Esophagus muscularis mucosa (tissue), 4 donors: ENCODE results near the gene TFF1. TPM values are rescaled to one million over a fixed set of nuclear protein-coding genes. Genes with fewer than 3 reads are reported as not detected.

ENCODE experiments used
- DNase-seq: peaks from one replicate; pipeline ENCODE4 v3.0.0-alpha.2; 2017; ENCODE audit errors: extremely low spot score
- H3K27ac ChIP-seq, 4 donors: fragments of 200-600 bp; sonication (generic); replicated peaks in 1 of 4; 1 replicate in 3 of 4; 2 replicates in 1 of 4; pipeline ENCODE4 v1.5.1; 2016 to 2019; ENCODE audit warnings: mild to moderate bottlenecking in 1 of 4
- H3K27me3 ChIP-seq, 4 donors: fragments of 200-600 bp; sonication (generic); one replicate each; pipeline versions ENCODE4 v1.5.1 to v1.6.0; 2016 to 2019
- H3K36me3 ChIP-seq, 4 donors: fragments of 200-600 bp; sonication (generic); one replicate each; pipeline ENCODE4 v1.5.1; 2016 to 2019
- H3K4me1 ChIP-seq, 4 donors: fragments of 200-600 bp; sonication (generic); one replicate each; pipeline ENCODE4 v1.5.1; 2016 to 2019
- H3K4me3 ChIP-seq, 4 donors: fragments of 200-600 bp; sonication (generic); 1 replicate in 2 of 4; 2 replicates in 2 of 4; pipeline ENCODE4 v1.5.1; 2016 to 2019; ENCODE audit warnings: mild to moderate bottlenecking in 4 of 4, moderate library complexity in 1 of 4
- H3K9me3 ChIP-seq, 4 donors: fragments of 200-600 bp; sonication (generic); 1 replicate in 3 of 4; 2 replicates in 1 of 4; pipeline ENCODE4 v1.5.1; 2016 to 2019
- EP300 ChIP-seq: sonication (generic); formaldehyde crosslinking; IDR thresholded peaks from one replicate; pipeline ENCODE4 v1.6.1; 2017; ENCODE audit warnings: antibody characterized with exemption
- POLR2A ChIP-seq: fragments of 450-650 bp; IDR thresholded peaks from one replicate; pipeline ENCODE4 v1.6.1; 2017; ENCODE audit warnings: antibody characterized with exemption, moderate library complexity, mild to moderate bottlenecking, low read depth
- POLR2AphosphoS5 ChIP-seq, 2 donors: sonication (generic); formaldehyde crosslinking; IDR thresholded peaks; one replicate each; pipeline ENCODE4 v1.6.1; 2017; ENCODE audit warnings: antibody characterized with exemption in 2 of 2
- WGBS: methylation state at CpG from one replicate; pipeline ENCODE4 v1.1.5; 2018; 5-methylcytosine and 5-hydroxymethylcytosine counted together
- intact Hi-C: fragments of 100-400 bp; cut with DNase I; formaldehyde crosslinking; loops from one replicate; pipeline ENCODE4 v1.15.1; 2023
- total RNA-seq, 4 donors: library from RNA; depleted of rRNA; stranded (reverse); fragments of >200 nt; gene quantifications; one replicate each; pipeline versions ENCODE4 v1.1.0 to v1.2.1, GENCODE V29; 2016
- TF ChIP-seq, protein P1 (sequence below), 3 experiments: fragments of 200-600 bp in 2 of 3; fragments of 450-650 bp in 1 of 3; sonication (generic) in 2 of 3; IDR thresholded peaks; one replicate each; pipeline ENCODE4 v1.5.1; 2017 to 2019; ENCODE audit warnings: antibody characterized with exemption in 3 of 3, mild to moderate bottlenecking in 2 of 3, moderate library complexity in 1 of 3

TFF1 gene
- total RNA-seq, 4 donors from 2014 or later: not detected

DNA sequence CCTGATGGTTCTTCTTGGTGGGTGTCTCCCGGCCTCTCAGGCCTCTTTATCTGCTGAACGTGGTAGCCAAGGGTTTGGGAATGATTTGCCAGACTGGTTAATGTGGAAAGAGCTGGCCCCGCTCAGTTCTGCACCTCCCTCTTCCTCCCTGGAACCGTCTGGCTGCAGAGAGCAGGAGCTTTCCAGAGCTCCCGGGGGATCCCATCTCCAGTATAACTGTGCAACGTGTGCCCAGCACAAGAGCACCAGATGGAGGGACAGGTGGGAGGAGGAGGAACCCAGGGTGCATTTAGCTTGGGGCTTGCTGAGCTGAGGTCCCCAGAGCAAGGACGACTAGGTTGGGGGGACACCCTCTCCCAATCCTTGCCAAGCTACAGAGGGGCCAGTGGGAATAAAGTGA lies 5.0 kb downstream of the TFF1 start:
- Histone ChIP-seq H3K4me1 (no peaks in the 10 kb centered on the region), H3K27me3 (peaks cover 0 to 78% (median 2%) of the 10 kb centered on the region in 4 donors), H3K9me3 (peaks cover 0 to 21% (median 9%) of the 10 kb centered on the region in 4 donors), H3K4me3 (no peak overlapping the region), H3K36me3 (no peaks in the 10 kb centered on the region), H3K27ac (no peak overlapping the region)
- WGBS: 42% methylated on average over 7 of the region's 7 CpGs
- no peak for DNase-seq
- TF ChIP-seq POLR2A (no peak), POLR2AphosphoS5 (IDR thresholded peaks at IDR 0.05) (no peak), EP300 (no peak)
- TF ChIP-seq, protein P1, sequence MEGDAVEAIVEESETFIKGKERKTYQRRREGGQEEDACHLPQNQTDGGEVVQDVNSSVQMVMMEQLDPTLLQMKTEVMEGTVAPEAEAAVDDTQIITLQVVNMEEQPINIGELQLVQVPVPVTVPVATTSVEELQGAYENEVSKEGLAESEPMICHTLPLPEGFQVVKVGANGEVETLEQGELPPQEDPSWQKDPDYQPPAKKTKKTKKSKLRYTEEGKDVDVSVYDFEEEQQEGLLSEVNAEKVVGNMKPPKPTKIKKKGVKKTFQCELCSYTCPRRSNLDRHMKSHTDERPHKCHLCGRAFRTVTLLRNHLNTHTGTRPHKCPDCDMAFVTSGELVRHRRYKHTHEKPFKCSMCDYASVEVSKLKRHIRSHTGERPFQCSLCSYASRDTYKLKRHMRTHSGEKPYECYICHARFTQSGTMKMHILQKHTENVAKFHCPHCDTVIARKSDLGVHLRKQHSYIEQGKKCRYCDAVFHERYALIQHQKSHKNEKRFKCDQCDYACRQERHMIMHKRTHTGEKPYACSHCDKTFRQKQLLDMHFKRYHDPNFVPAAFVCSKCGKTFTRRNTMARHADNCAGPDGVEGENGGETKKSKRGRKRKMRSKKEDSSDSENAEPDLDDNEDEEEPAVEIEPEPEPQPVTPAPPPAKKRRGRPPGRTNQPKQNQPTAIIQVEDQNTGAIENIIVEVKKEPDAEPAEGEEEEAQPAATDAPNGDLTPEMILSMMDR (IDR thresholded peaks at IDR 0.05): no peak
- intact Hi-C loops: no loop called here

DNA sequence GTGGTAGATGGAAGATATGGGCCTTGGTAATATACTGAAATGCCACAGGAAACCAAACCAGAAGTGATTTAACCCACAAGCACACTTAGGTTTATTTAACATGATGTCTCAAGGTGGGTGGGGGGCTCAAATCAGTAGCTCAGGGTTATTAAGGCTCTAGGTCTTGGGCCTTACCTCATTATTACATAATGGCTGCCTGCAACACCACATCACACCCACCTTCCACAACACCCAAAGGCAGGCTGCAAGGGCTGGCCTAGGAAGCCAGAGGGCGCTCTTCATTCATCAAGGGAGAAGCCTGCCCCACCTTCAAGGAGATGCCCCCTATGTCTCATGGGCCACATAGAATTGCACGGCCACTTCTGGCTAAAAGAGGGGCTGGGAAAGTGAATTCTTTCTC lies 6.0 kb downstream of the TFF1 start:
- H3K9me3 ChIP-seq: peaks cover 0 to 31% (median 13%) of the 10 kb centered on the region in 4 donors
- no peaks in the 10 kb centered on the region for H3K4me1 ChIP-seq
- H3K4me3 ChIP-seq: no peak overlapping the region
- H3K36me3 ChIP-seq: no peaks in the 10 kb centered on the region
- no peak for DNase-seq
- TF ChIP-seq POLR2A (no peak), EP300 (no peak), POLR2AphosphoS5 (IDR thresholded peaks at IDR 0.05) (no peak)
- TF ChIP-seq, protein P1 (IDR thresholded peaks at IDR 0.05): no peak
- H3K27me3 ChIP-seq: peaks cover 0 to 68% (median 2%) of the 10 kb centered on the region in 4 donors
- WGBS: 94% methylated on average over 2 of the region's 2 CpGs
- intact Hi-C loops: no loop called here
- no peak overlapping the region for H3K27ac ChIP-seq

DNA sequence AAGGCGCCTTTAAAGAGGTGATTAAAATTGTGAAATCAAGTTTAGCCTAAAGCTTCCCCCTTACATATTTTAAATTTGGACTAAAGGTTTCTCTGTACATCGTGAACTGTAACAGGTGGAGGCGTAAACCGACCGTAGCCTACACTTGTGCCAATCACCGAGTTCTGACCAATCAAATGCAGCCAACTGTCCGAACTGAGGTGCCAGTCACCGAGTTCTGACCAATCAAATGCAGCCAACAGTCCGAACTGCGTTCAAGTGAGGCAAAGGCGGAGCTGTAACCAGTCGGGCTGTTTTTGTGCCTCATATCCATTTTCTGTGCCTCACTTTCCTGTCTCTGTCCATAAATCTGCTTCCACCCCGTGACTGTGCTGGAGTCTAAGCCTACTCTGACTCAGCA lies 7.4 kb downstream of the TFF1 start:
- peaks cover 0 to 40% (median 23%) of the 10 kb centered on the region in 4 donors for H3K9me3 ChIP-seq
- no peak for DNase-seq
- no peak overlapping the region for H3K27ac ChIP-seq
- no peaks in the 10 kb centered on the region for H3K4me1 ChIP-seq
- TF ChIP-seq, protein P1 (IDR thresholded peaks at IDR 0.05): no peak
- TF ChIP-seq EP300: no peak
- TF ChIP-seq POLR2A: no peak
- intact Hi-C loops: no loop called here
- H3K36me3 ChIP-seq: no peaks in the 10 kb centered on the region
- WGBS: 86% methylated on average over 13 of the region's 13 CpGs
- peaks cover 0 to 59% (median 2%) of the 10 kb centered on the region in 4 donors for H3K27me3 ChIP-seq
- H3K4me3 ChIP-seq: no peak overlapping the region

DNA sequence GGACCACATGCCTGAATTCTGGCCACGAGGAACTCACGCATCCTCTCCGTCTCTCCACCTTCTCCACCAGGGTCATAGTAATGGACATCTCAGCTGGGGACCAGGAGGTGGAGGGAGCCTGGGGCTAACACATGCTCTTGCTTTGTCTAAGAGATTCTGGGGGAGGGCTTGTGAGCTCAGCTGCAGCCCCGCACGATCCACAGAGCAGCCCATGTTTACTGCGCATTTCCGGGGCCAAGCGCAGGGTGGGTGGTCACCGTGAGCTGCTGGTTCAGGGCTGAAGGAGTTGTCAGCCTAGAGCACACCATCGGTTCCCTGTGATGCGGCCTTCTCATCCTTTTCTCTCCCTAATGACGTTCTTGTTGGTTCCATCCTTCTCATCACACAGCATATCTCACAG lies 8.1 kb downstream of the TFF1 start:
- 86% methylated on average over 12 of the region's 12 CpGs for WGBS
- no peak for DNase-seq
- no peaks in the 10 kb centered on the region for H3K4me1 ChIP-seq
- H3K36me3 ChIP-seq: no peaks in the 10 kb centered on the region
- intact Hi-C loops: no loop called here
- H3K9me3 ChIP-seq: peaks cover 0 to 40% (median 24%) of the 10 kb centered on the region in 4 donors
- TF ChIP-seq, protein P1 (IDR thresholded peaks at IDR 0.05): no peak
- TF ChIP-seq EP300 (no peak), POLR2AphosphoS5 (IDR thresholded peaks at IDR 0.05) (no peak), POLR2A (no peak)
- H3K27me3 ChIP-seq: peaks cover 0 to 57% (median 2%) of the 10 kb centered on the region in 4 donors
- H3K27ac ChIP-seq: no peak overlapping the region
- H3K4me3 ChIP-seq: no peak overlapping the region

DNA sequence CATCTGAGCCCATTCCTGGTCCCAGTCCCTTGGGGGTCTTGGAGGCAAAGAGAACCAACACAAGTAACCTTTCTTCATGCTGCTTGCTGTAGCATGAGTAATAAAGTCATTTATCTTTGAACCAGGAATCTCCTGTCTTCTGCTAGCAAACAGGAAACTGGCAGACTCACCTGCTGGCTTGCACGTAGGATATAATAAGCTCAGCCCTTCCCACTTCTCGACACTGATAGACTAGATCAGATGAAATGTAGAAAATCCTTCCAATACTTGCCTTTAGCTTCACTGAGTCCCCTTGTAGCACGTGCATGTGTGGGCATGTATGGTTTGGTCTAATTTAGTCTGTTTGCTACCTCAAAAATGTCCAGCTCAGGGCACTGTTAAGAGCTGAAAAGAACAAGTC lies 9.0 kb downstream of the TFF1 start:
- H3K27me3 ChIP-seq: peaks cover 0 to 50% (median 2%) of the 10 kb centered on the region in 4 donors

More for the DNA sequence above, 9.0 kb downstream of the TFF1 start:
- no peak for DNase-seq
- Histone ChIP-seq H3K9me3 (peaks cover 0 to 40% (median 24%) of the 10 kb centered on the region in 4 donors), H3K36me3 (no peaks in the 10 kb centered on the region), H3K4me3 (no peak overlapping the region), H3K4me1 (no peaks in the 10 kb centered on the region), H3K27ac (no peak overlapping the region)
- 50% methylated on average over 3 of the region's 3 CpGs for WGBS
- no peak for TF ChIP-seq EP300
- TF ChIP-seq, protein P1 (IDR thresholded peaks at IDR 0.05): no peak
- no peak for TF ChIP-seq POLR2AphosphoS5 (IDR thresholded peaks at IDR 0.05)
- no peak for TF ChIP-seq POLR2A
- intact Hi-C loops: no loop called here
